Gastrocnemius medialis (tissue), 4 donors: Measurements from ENCODE around the gene GTSF1L. TPM values are rescaled to one million over a fixed set of nuclear protein-coding genes. Genes with fewer than 3 reads are reported as not detected.

Experiments
- ATAC-seq, 2 donors: fragments of 150-250 bp; one replicate each; pipeline ENCODE4 v1.9.1; 2016
- DNase-seq, 2 donors: peaks; one replicate each; pipeline ENCODE4 v3.0.0-alpha.2; 2019
- H3K27ac ChIP-seq, 4 donors: fragments of 200-600 bp; sonication (generic); 1 replicate in 1 of 4; 2 replicates in 3 of 4; pipeline ENCODE4 v1.5.1; 2016 to 2018; ENCODE audit warnings: mild to moderate bottlenecking in 2 of 4, moderate library complexity in 1 of 4
- H3K27me3 ChIP-seq, 3 donors: fragments of 200-600 bp; sonication (generic) in 2 of 3; 1 replicate in 1 of 3; 2 replicates in 2 of 3; pipeline versions ENCODE4 v1.5.1 to v1.6.0; 2016 to 2019; ENCODE audit warnings: mild to moderate bottlenecking in 1 of 3, moderate library complexity in 1 of 3
- H3K36me3 ChIP-seq, 2 donors: fragments of 200-600 bp; sonication (generic) in 1 of 2; one replicate each; pipeline ENCODE4 v1.5.1; 2017 to 2018
- H3K4me1 ChIP-seq, 2 donors: fragments of 200-600 bp; sonication (generic) in 1 of 2; one replicate each; pipeline ENCODE4 v1.5.1; 2016 to 2017; ENCODE audit warnings: mild to moderate bottlenecking in 2 of 2
- H3K4me3 ChIP-seq, 4 donors: fragments of 200-600 bp; sonication (generic) in 3 of 4; 1 replicate in 1 of 4; 2 replicates in 3 of 4; pipeline ENCODE4 v1.5.1; 2016 to 2019; ENCODE audit warnings: mild to moderate bottlenecking in 2 of 4
- H3K9me3 ChIP-seq, 3 donors: fragments of 200-600 bp; sonication (generic) in 2 of 3; 1 replicate in 1 of 3; 2 replicates in 2 of 3; pipeline ENCODE4 v1.5.1; 2016 to 2019
- POLR2A ChIP-seq, 2 donors: fragments of 450-650 bp; IDR thresholded peaks; one replicate each; pipeline ENCODE4 v1.6.1; 2017; ENCODE audit warnings: antibody characterized with exemption in 2 of 2, mild to moderate bottlenecking in 2 of 2, moderate library complexity in 2 of 2
- in situ Hi-C, 4 donors: fragments of 200-750 bp; cut with MboI; loops; one replicate each; pipeline versions ENCODE4 v1.15.0 to v1.8.0; 2017; ENCODE audit warnings: low sequenced_read_pairs in 4 of 4
- intact Hi-C: fragments of 100-400 bp; cut with DNase I; formaldehyde crosslinking; loops from one replicate; pipeline ENCODE4 v1.15.1; 2023; ENCODE audit warnings: low total_unique reads
- total RNA-seq, 4 donors: library from RNA; depleted of rRNA; stranded (reverse); fragments of >200 nt; gene quantifications; one replicate each; pipeline versions ENCODE4 v1.1.0 to v1.2.3, GENCODE V29; 2016
- TF ChIP-seq, protein P1 (sequence below), 5 experiments: fragments of 450-650 bp in 3 of 5; fragments of 200-600 bp in 2 of 5; sonication (generic) in 2 of 5; IDR thresholded peaks in 4 of 5; conservative IDR thresholded peaks in 1 of 5; 1 replicate in 4 of 5; 2 replicates in 1 of 5; pipeline ENCODE4 v1.5.1; 2016 to 2019; ENCODE audit warnings: antibody characterized with exemption in 5 of 5, mild to moderate bottlenecking in 3 of 5, moderate library complexity in 3 of 5

The GTSF1L gene
- total RNA-seq, 4 donors from 2014 or later: not detected

DNA sequence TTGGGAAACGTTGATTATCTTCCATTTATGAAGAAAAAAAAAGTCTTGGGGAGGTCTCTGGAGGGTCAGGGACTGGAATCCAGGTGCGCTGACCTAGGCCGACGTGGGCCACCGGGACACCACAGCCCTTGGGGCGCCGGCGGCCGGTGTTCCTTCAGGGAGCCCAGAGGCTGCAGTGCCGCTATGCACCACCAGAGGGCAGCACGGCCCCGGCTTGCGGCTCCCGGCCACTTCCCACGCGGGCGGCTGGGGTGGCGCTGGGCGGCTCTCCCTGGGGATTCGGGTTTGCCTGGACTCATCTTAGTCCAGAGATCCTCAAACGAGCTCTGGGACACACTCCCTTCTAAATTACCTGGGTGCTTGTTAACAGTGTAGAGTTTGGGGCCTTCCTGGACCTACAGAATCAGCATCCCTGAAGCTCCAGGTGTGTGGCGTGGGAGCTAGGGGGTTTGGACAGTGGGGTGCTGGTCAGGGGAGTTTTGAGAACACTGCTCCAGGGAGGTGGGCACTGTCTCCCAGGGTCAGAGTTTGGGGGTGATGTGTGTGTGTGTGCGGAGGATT, 23.0 kb upstream of the GTSF1L start:
- peak; percentile 10 to 35 for DNase-seq
- TF ChIP-seq, protein P1, sequence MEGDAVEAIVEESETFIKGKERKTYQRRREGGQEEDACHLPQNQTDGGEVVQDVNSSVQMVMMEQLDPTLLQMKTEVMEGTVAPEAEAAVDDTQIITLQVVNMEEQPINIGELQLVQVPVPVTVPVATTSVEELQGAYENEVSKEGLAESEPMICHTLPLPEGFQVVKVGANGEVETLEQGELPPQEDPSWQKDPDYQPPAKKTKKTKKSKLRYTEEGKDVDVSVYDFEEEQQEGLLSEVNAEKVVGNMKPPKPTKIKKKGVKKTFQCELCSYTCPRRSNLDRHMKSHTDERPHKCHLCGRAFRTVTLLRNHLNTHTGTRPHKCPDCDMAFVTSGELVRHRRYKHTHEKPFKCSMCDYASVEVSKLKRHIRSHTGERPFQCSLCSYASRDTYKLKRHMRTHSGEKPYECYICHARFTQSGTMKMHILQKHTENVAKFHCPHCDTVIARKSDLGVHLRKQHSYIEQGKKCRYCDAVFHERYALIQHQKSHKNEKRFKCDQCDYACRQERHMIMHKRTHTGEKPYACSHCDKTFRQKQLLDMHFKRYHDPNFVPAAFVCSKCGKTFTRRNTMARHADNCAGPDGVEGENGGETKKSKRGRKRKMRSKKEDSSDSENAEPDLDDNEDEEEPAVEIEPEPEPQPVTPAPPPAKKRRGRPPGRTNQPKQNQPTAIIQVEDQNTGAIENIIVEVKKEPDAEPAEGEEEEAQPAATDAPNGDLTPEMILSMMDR (IDR thresholded peaks at IDR 0.05 in 4 of 5, conservative IDR thresholded peaks at IDR 0.05 in 1 of 5): peak; percentile 88 to 98 (median 89)
- TF ChIP-seq POLR2A (IDR thresholded peaks at IDR 0.05): no peak
- H3K27me3 ChIP-seq: peaks cover 2 to 9% (median 3%) of the 10 kb centered on the region in 3 donors
- ATAC-seq: peak; percentile 52 to 68
- no peak overlapping the region for H3K27ac ChIP-seq
- intact Hi-C loops: loop anchor here (1.0 kb wide), 1 partner anchor 330 kb away; no protein-coding TSS in a partner anchor
- H3K9me3 ChIP-seq: no peaks in the 10 kb centered on the region
- no peak overlapping the region for H3K4me3 ChIP-seq
- in situ Hi-C loops: loop anchor here in 3 of 4 donors (5.0 to 10.0 kb wide), 3 partner anchors 325 to 332 kb away; no protein-coding TSS in a partner anchor
- H3K36me3 ChIP-seq: no peaks in the 10 kb centered on the region
- no peaks in the 10 kb centered on the region for H3K4me1 ChIP-seq

DNA sequence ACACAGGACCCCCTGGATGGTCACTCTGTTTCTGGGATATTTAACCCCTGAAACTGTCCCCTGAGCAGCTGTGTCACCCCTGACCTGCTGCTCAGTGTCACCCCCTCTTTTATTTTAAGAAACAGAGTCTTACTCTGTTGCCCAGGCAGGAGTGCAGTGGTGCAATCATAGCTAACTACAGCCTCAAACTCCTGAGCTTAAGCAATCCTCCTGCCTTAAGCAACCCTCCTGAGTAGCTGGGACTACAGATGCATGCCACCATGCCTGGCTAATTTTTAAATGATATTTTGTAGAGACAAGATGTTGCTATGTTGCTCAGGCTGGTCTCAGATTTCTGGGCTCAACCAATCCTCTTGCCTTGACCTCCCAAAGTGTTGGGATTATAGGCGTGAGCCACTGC, 21.5 kb upstream of the GTSF1L start:
- H3K36me3 ChIP-seq: no peaks in the 10 kb centered on the region
- H3K4me3 ChIP-seq: no peak overlapping the region

DNA sequence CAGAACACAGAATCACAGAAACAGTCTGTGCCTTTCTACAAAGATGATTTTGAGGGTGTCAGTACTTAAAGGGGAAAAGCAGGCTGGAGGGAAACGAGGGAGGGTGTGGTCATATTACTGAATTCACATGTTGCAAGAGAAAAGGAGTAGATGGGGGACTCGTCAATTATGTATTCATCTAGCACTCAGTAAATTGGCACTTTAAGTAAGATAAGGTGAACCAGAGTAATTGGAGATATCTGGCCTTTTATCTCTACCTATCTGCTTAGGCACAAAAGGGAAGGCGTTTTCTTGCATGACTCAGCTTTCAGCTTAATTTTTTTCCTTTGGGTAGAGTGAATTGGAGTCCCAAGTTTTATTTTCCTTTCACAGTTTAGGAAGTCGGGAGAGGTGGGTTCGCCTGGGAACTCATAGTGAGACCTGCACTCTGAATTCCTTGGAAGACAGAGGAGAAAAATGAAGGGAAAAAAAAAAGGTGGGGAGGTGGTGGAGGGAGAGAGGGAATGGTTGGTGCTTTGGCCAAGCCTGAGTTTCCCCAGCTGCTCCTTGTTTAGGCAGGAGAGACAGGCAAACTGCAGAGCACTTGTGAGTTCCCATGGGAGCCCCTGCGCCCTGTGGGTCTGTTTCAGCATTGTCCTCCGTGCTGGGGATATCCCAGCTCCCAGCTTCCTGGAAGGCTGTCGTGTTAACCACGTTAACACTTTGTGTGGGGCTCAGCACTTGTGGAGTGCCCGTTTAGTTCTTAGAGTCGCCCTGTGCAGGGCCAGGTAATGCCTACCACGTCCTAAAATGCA, 19.7 kb upstream of the GTSF1L start:
- in situ Hi-C loops (no loop called here), intact Hi-C loops (no loop called here)
- no peak overlapping the region for H3K27ac ChIP-seq
- TF ChIP-seq, protein P1 (IDR thresholded peaks at IDR 0.05 in 4 of 5, conservative IDR thresholded peaks at IDR 0.05 in 1 of 5): no peak
- TF ChIP-seq POLR2A (IDR thresholded peaks at IDR 0.05): no peak
- no peaks in the 10 kb centered on the region for H3K36me3 ChIP-seq
- H3K9me3 ChIP-seq: no peaks in the 10 kb centered on the region
- H3K4me3 ChIP-seq: no peak overlapping the region
- no peaks in the 10 kb centered on the region for H3K4me1 ChIP-seq
- DNase-seq: no peak
- no peak for ATAC-seq
- H3K27me3 ChIP-seq: peaks cover 0 to 10% (median 3%) of the 10 kb centered on the region in 3 donors

More for the DNA sequence above, 21.5 kb upstream of the GTSF1L start:
- ATAC-seq (no peak), DNase-seq (no peak)
- in situ Hi-C loops: no loop called here
- H3K9me3 ChIP-seq: no peaks in the 10 kb centered on the region
- intact Hi-C loops: no loop called here
- no peak overlapping the region for H3K27ac ChIP-seq
- TF ChIP-seq, protein P1 (IDR thresholded peaks at IDR 0.05 in 4 of 5, conservative IDR thresholded peaks at IDR 0.05 in 1 of 5): no peak
- TF ChIP-seq POLR2A (IDR thresholded peaks at IDR 0.05): no peak
- H3K4me1 ChIP-seq: no peaks in the 10 kb centered on the region
- peaks cover 2 to 10% (median 3%) of the 10 kb centered on the region in 3 donors for H3K27me3 ChIP-seq

DNA sequence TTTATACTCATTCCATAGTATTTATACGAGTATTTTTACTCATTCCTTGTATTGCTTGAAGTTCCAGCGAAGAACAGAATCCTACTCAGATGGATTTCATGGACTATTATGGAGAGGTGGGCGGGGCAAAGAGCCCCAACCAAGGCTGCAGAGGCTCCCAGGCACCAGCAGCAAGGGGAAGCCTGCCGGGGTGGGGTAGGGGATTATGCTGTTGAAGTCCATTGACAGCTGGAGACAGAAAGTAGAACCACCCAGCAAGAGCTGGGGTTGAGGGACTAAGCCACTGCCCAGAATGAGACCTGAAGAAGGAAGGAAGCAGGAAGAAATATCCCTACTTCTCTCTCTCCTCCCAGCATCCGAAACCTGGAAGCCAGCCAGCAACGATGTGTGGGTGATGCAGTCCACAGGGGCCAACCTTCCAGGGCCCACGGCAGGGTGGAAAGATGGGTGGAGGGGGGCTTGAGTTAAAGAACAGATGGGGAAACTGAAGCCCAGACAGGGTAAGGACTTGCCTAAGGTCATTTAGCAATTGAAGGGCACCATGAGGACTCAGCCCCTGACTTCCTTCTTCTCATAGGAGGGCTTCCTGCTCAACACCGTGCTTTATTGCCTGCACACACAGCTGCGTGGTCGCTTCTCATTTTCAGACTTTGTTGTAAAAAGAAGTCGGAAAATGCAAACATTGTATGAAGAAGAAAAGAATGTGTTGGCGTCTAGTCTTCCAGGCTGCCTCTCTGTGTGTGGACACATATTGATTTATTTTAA, 18.3 kb upstream of the GTSF1L start:
- H3K4me3 ChIP-seq: no peak overlapping the region
- H3K27ac ChIP-seq: no peak overlapping the region
- in situ Hi-C loops: no loop called here
- DNase-seq (no peak), ATAC-seq (no peak)
- H3K9me3 ChIP-seq: no peaks in the 10 kb centered on the region
- intact Hi-C loops: no loop called here
- H3K36me3 ChIP-seq: no peaks in the 10 kb centered on the region
- TF ChIP-seq, protein P1 (IDR thresholded peaks at IDR 0.05 in 4 of 5, conservative IDR thresholded peaks at IDR 0.05 in 1 of 5): no peak
- no peak for TF ChIP-seq POLR2A (IDR thresholded peaks at IDR 0.05)
- H3K27me3 ChIP-seq: peaks cover 0 to 10% (median 3%) of the 10 kb centered on the region in 3 donors
- no peaks in the 10 kb centered on the region for H3K4me1 ChIP-seq
